Right lobe of liver (tissue), 6 donors: ENCODE data around the gene LRBA. TPM values are rescaled to one million over a fixed set of nuclear protein-coding genes. Genes with fewer than 3 reads are reported as not detected.

ENCODE experiments used
- ATAC-seq, 4 donors: fragments of 200-7000 bp; cut with Tn5 transposase; one replicate each; pipeline ENCODE4 v1.9.1; 2020; ENCODE audit warnings: mild to moderate bottlenecking in 4 of 4, moderate library complexity in 4 of 4
- DNase-seq, 3 donors: peaks; one replicate each; pipeline ENCODE4 v3.0.0-alpha.2; 2020
- H3K27ac ChIP-seq, 3 donors: fragments of 200-600 bp; one replicate each; pipeline ENCODE4 v1.8.0; 2022
- H3K27me3 ChIP-seq, 2 donors: fragments of 200-600 bp; one replicate each; pipeline ENCODE4 v1.8.0; 2022
- H3K36me3 ChIP-seq, 4 donors: fragments of 200-600 bp; sonication (generic) in 1 of 4; one replicate each; pipeline versions ENCODE4 v1.5.1 to v1.8.0; 2017 to 2022; ENCODE audit warnings: control low read depth in 1 of 4
- H3K4me1 ChIP-seq, 4 donors: fragments of 200-600 bp; sonication (generic) in 1 of 4; one replicate each; pipeline versions ENCODE4 v1.5.1 to v1.8.0; 2017 to 2022; ENCODE audit warnings: control low read depth in 1 of 4
- H3K4me3 ChIP-seq, 3 donors: fragments of 200-600 bp; one replicate each; pipeline ENCODE4 v1.8.0; 2022
- H3K9me3 ChIP-seq, 4 donors: fragments of 200-600 bp; sonication (generic) in 1 of 4; one replicate each; pipeline versions ENCODE4 v1.5.1 to v1.8.0; 2017 to 2022; ENCODE audit warnings: control low read depth in 1 of 4
- CTCF ChIP-seq, 4 donors: fragments of 200-600 bp in 3 of 4; fragments of 450-650 bp in 1 of 4; IDR thresholded peaks; one replicate each; pipeline versions ENCODE4 v1.5.1 to v1.8.0; 2016 to 2022; ENCODE audit warnings: antibody characterized with exemption in 4 of 4, mild to moderate bottlenecking in 2 of 4
- POLR2A ChIP-seq: fragments of 450-650 bp; IDR thresholded peaks from one replicate; pipeline ENCODE4 v1.6.1; 2017; ENCODE audit warnings: antibody characterized with exemption, mild to moderate bottlenecking
- WGBS: methylation state at CpG from one replicate; pipeline ENCODE4 v1.1.6; 2018; ENCODE audit warnings: low coverage, low lambda C conversion rate; ENCODE audit not compliant: insufficient coverage; ENCODE audit errors: missing lambda C conversion rate; 5-methylcytosine and 5-hydroxymethylcytosine counted together
- intact Hi-C, 2 donors: fragments of 100-400 bp; cut with DNase I; formaldehyde crosslinking; loops; one replicate each; pipeline versions ENCODE4 v1.11.2 to v1.14.1; 2022
- total RNA-seq, 6 experiments: library from RNA; depleted of rRNA in 2 of 6; stranded (reverse); fragments of >200 nt in 2 of 6; fragmentation: NEBNext Ultra II Directional in 3 of 6; extraction: Animal tissue kit (Norgen Biotek cat#: 25700) in 3 of 6; gene quantifications; one replicate each; pipeline versions ENCODE4 v1.1.0 to v1.2.4, GENCODE V29; 2016 to 2023
- donor health status: DM: no; HTN: yes; CAD: no.
- donor health status: DM: no; HTN: no; CAD: no.
- donor health status: DM: no; HTN: no; CAD: no.
- donor health status: DM: no; HTN: yes; CAD: no.
- donor health status: DM: no; HTN: yes; CAD: no.

LRBA gene
- total RNA-seq, 6 experiments from 2014 or later, result 18.9 to 48.1 (median 24.5) TPM

- Histone ChIP-seq H3K4me3 (no peak overlapping the region), H3K27ac (no peak overlapping the region), H3K36me3 (no peaks in the 10 kb centered on the region), H3K4me1 (peaks cover 0 to 21% (median 8%) of the 10 kb centered on the region in 4 donors), H3K27me3 (no peaks in the 10 kb centered on the region), H3K9me3 (no peaks in the 10 kb centered on the region)
- no peak for DNase-seq
- ATAC-seq, result no peak
- 96% methylated on average over 2 of the region's 2 CpGs for WGBS
- intact Hi-C loops, result no loop called here
- no peak for TF ChIP-seq POLR2A
- TF ChIP-seq CTCF (IDR thresholded peaks at IDR 0.05), result no peak
These were observed 294.0 kb downstream of the LRBA start for GRCh38 chr4:150720973-150721518.

GRCh38 chr4:150717952-150718351 is 297.1 kb downstream of the LRBA start:
- no peaks in the 10 kb centered on the region for H3K27me3 ChIP-seq
- no peaks in the 10 kb centered on the region for H3K9me3 ChIP-seq
- DNase-seq (no peak), ATAC-seq (no peak)
- TF ChIP-seq POLR2A, result no peak
- TF ChIP-seq CTCF (IDR thresholded peaks at IDR 0.05), result no peak
- H3K4me1 ChIP-seq, result peaks cover 0 to 17% (median 7%) of the 10 kb centered on the region in 4 donors
- no peak overlapping the region for H3K4me3 ChIP-seq
- no peak overlapping the region for H3K27ac ChIP-seq
- no peaks in the 10 kb centered on the region for H3K36me3 ChIP-seq
- WGBS, result 69% methylated on average over 1 of the region's 1 CpG
- intact Hi-C loops, result no loop called here

- intact Hi-C loops, result no loop called here
- Histone ChIP-seq H3K9me3 (no peaks in the 10 kb centered on the region), H3K36me3 (no peaks in the 10 kb centered on the region), H3K27ac (no peak overlapping the region), H3K4me3 (no peak overlapping the region), H3K4me1 (peaks cover 0 to 10% (median 4%) of the 10 kb centered on the region in 4 donors), H3K27me3 (no peaks in the 10 kb centered on the region)
- 48% methylated on average over 2 of the region's 2 CpGs for WGBS
- ATAC-seq (peak; percentile 61 to 89 (median 76)), DNase-seq (no peak)
- TF ChIP-seq POLR2A, result no peak
- no peak for TF ChIP-seq CTCF (IDR thresholded peaks at IDR 0.05)
These were observed 300.3 kb downstream of the LRBA start for GRCh38 chr4:150714462-150715438.

- Histone ChIP-seq H3K9me3 (no peaks in the 10 kb centered on the region), H3K4me1 (peaks cover 0 to 10% (median 4%) of the 10 kb centered on the region in 4 donors), H3K36me3 (no peaks in the 10 kb centered on the region), H3K4me3 (no peak overlapping the region), H3K27me3 (no peaks in the 10 kb centered on the region), H3K27ac (no peak overlapping the region)
- DNase-seq (no peak), ATAC-seq (no peak)
- intact Hi-C loops, result no loop called here
- no peak for TF ChIP-seq POLR2A
- no peak for TF ChIP-seq CTCF (IDR thresholded peaks at IDR 0.05)
- 70% methylated on average over 2 of the region's 2 CpGs for WGBS
These were observed 301.8 kb downstream of the LRBA start for GRCh38 chr4:150713251-150713650.
